Measurements from ENCODE around the gene IMP3. TPM values are rescaled to one million over a fixed set of nuclear protein-coding genes. Genes with fewer than 3 reads are reported as not detected.

The IMP3 gene
- total and polyA plus RNA-seq, 9 of the 15 experiments (the other 6 are each of a cell fraction or from before 2014, with no cell fraction given), result 14.5 to 160 (median 74.4) TPM

GRCh38 chr15:75625542-75626347 is 14.3 kb downstream of the IMP3 start, which contains the start of gene SNUPN (continued):
- TF ChIP-seq IFI16 (CRISPR knock-in tag; IDR thresholded peaks at IDR 0.05) (no peak), CREM (IDR thresholded peaks at IDR 0.05; ENCODE audit: low read depth) (peak; percentile 79), ZNF398 (CRISPR knock-in tag; IDR thresholded peaks at IDR 0.05) (no peak), ADNP (tag; IDR thresholded peaks at IDR 0.05) (peak; percentile 97; the same call in 1 of the 2 replicates), DDX20 (tag; IDR thresholded peaks at IDR 0.05; ENCODE audit: low read depth) (no peak), ZNF445 (CRISPR knock-in tag; IDR thresholded peaks at IDR 0.05; ENCODE audit: low read depth) (no peak), NFE2L1 (tag; IDR thresholded peaks at IDR 0.05; ENCODE audit: borderline replicate concordance, low read depth) (no peak), MCM3 (IDR thresholded peaks at IDR 0.05) (no peak), PHF21A (IDR thresholded peaks at IDR 0.05; ENCODE audit: borderline replicate concordance, low read depth) (no peak), ZNF239 (CRISPR knock-in tag; IDR thresholded peaks at IDR 0.05) (no peak), HDAC6 (IDR thresholded peaks at IDR 0.05; ENCODE audit: low read depth, low read length) (no peak), STAT5A (IDR thresholded peaks at IDR 0.05; ENCODE audit: borderline replicate concordance, low read length) (no peak), ZFX (CRISPR knock-in tag; IDR thresholded peaks at IDR 0.05) (peak; percentile 98), BCOR (IDR thresholded peaks at IDR 0.05) (peak; percentile 80), ZNF518B (CRISPR knock-in tag; IDR thresholded peaks at IDR 0.05) (no peak), TAF15 (IDR thresholded peaks at IDR 0.05; ENCODE audit: low read depth, low read length) (no peak), MAFF (IDR thresholded peaks at IDR 0.05; ENCODE audit: low read length) (no peak), ZNF224 (CRISPR knock-in tag; IDR thresholded peaks at IDR 0.05) (no peak), NCOA6 (IDR thresholded peaks at IDR 0.05) (no peak), SOX6 (IDR thresholded peaks at IDR 0.05) (no peak; the same call in 1 of the 2 replicates)
- TF ChIP-seq, protein P1, sequence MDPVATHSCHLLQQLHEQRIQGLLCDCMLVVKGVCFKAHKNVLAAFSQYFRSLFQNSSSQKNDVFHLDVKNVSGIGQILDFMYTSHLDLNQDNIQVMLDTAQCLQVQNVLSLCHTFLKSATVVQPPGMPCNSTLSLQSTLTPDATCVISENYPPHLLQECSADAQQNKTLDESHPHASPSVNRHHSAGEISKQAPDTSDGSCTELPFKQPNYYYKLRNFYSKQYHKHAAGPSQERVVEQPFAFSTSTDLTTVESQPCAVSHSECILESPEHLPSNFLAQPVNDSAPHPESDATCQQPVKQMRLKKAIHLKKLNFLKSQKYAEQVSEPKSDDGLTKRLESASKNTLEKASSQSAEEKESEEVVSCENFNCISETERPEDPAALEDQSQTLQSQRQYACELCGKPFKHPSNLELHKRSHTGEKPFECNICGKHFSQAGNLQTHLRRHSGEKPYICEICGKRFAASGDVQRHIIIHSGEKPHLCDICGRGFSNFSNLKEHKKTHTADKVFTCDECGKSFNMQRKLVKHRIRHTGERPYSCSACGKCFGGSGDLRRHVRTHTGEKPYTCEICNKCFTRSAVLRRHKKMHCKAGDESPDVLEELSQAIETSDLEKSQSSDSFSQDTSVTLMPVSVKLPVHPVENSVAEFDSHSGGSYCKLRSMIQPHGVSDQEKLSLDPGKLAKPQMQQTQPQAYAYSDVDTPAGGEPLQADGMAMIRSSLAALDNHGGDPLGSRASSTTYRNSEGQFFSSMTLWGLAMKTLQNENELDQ (CRISPR knock-in tag; IDR thresholded peaks at IDR 0.05; ENCODE audit: borderline replicate concordance), result no peak
